ENCODE measurements around the gene LDLRAD4.

Gene LDLRAD4

DNA sequence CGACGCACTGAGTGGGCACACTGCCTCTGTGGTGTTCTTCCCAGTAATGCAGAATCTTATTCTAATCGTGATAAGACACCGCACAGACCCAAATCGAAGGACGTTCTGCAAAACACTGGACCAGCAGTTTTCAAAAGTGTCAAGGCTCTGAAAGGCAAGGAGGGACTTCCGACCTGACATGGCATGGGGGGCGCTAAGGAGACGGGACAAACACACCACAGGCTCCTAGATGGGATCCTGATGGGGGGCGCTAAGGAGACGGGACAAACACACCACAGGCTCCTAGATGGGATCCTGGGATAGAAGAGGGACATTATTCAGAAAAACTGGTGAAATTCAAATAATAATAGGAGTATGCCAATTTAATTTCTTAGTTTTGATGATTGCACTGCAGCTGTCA, 191.4 kb downstream of the LDLRAD4 start:
- TF ChIP-seq FOXP2 (optimal IDR thresholded peaks at IDR 0.05; ENCODE audit: control extremely low read depth, extremely low read length, insufficient read depth) (no peak), EZH2 (IDR thresholded peaks at IDR 0.05) (no peak), POLR2AphosphoS5 (IDR thresholded peaks at IDR 0.05; ENCODE audit: borderline replicate concordance, low read depth, low read length) (no peak)
- no peak overlapping the region for H3K9ac ChIP-seq (ENCODE audit: insufficient read length)
- H3K4me3 ChIP-seq: no peak overlapping the region
- H3K27ac ChIP-seq: no peak overlapping the region
- no peaks in the 10 kb centered on the region for H3K9me3 ChIP-seq (ENCODE audit: low read depth, low read length)
- H3K36me3 ChIP-seq (ENCODE audit: insufficient read depth, low read length): no peaks in the 10 kb centered on the region
- DNase-seq (ENCODE audit: low read depth, low spot score): no peak

GRCh38 chr18:13410471-13410870, 191.9 kb downstream of the LDLRAD4 start:
- no peak for TF ChIP-seq FOXP2 (optimal IDR thresholded peaks at IDR 0.05; ENCODE audit: control extremely low read depth, extremely low read length, insufficient read depth)
- no peak for TF ChIP-seq EZH2 (IDR thresholded peaks at IDR 0.05)
- no peak for TF ChIP-seq POLR2AphosphoS5 (IDR thresholded peaks at IDR 0.05; ENCODE audit: borderline replicate concordance, low read depth, low read length)
- no peak overlapping the region for H3K4me3 ChIP-seq
- H3K36me3 ChIP-seq (ENCODE audit: insufficient read depth, low read length): no peaks in the 10 kb centered on the region
- no peak overlapping the region for H3K27ac ChIP-seq
- no peak for DNase-seq (ENCODE audit: low read depth, low spot score)
- H3K9ac ChIP-seq (ENCODE audit: insufficient read length): no peak overlapping the region
- H3K9me3 ChIP-seq (ENCODE audit: low read depth, low read length): no peaks in the 10 kb centered on the region

GRCh38 chr18:13412017-13412416, 193.5 kb downstream of the LDLRAD4 start:
- Histone ChIP-seq H3K9me3 (ENCODE audit: low read depth, low read length) (no peaks in the 10 kb centered on the region), H3K9ac (ENCODE audit: insufficient read length) (no peak overlapping the region), H3K4me3 (no peak overlapping the region), H3K27ac (no peak overlapping the region), H3K36me3 (ENCODE audit: insufficient read depth, low read length) (no peaks in the 10 kb centered on the region)
- no peak for DNase-seq (ENCODE audit: low read depth, low spot score)
- TF ChIP-seq POLR2AphosphoS5 (IDR thresholded peaks at IDR 0.05; ENCODE audit: borderline replicate concordance, low read depth, low read length) (no peak), FOXP2 (optimal IDR thresholded peaks at IDR 0.05; ENCODE audit: control extremely low read depth, extremely low read length, insufficient read depth) (no peak), EZH2 (IDR thresholded peaks at IDR 0.05) (no peak)

GRCh38 chr18:13412901-13413300, 194.3 kb downstream of the LDLRAD4 start:
- DNase-seq (ENCODE audit: low read depth, low spot score): no peak
- Histone ChIP-seq H3K4me3 (no peak overlapping the region), H3K27ac (no peak overlapping the region), H3K36me3 (ENCODE audit: insufficient read depth, low read length) (no peaks in the 10 kb centered on the region), H3K9ac (ENCODE audit: insufficient read length) (no peak overlapping the region), H3K9me3 (ENCODE audit: low read depth, low read length) (no peaks in the 10 kb centered on the region)
- TF ChIP-seq EZH2 (IDR thresholded peaks at IDR 0.05) (no peak), FOXP2 (optimal IDR thresholded peaks at IDR 0.05; ENCODE audit: control extremely low read depth, extremely low read length, insufficient read depth) (no peak), POLR2AphosphoS5 (IDR thresholded peaks at IDR 0.05; ENCODE audit: borderline replicate concordance, low read depth, low read length) (no peak)

GRCh38 chr18:13414102-13414501, 195.5 kb downstream of the LDLRAD4 start:
- no peaks in the 10 kb centered on the region for H3K36me3 ChIP-seq (ENCODE audit: insufficient read depth, low read length)
- TF ChIP-seq EZH2 (IDR thresholded peaks at IDR 0.05): no peak
- TF ChIP-seq POLR2AphosphoS5 (IDR thresholded peaks at IDR 0.05; ENCODE audit: borderline replicate concordance, low read depth, low read length): no peak
- no peak for TF ChIP-seq FOXP2 (optimal IDR thresholded peaks at IDR 0.05; ENCODE audit: control extremely low read depth, extremely low read length, insufficient read depth)
- H3K4me3 ChIP-seq: no peak overlapping the region
- no peak overlapping the region for H3K9ac ChIP-seq (ENCODE audit: insufficient read length)
- H3K9me3 ChIP-seq (ENCODE audit: low read depth, low read length): no peaks in the 10 kb centered on the region
- no peak overlapping the region for H3K27ac ChIP-seq
- no peak for DNase-seq (ENCODE audit: low read depth, low spot score)

DNA sequence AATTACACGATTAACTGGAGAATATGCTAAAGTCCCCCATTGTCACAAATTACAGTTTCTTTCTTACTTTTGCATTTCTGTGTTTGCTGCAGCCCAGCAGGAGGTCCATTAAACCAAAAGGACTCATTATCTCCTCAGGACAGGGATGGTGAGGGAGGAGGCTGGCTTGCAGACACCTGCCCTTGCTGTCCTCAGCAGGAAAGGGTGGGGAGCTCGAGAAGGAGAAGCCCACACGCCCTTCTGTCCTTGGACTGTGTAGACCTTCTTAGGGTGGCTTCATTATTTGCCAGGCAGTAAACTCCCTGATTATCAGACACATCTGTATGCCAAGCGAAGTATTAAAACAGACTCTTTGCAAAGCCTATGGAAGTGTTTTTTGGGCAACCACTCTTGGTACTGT, 196.0 kb downstream of the LDLRAD4 start:
- Histone ChIP-seq H3K36me3 (ENCODE audit: insufficient read depth, low read length) (no peaks in the 10 kb centered on the region), H3K27ac (no peak overlapping the region), H3K9me3 (ENCODE audit: low read depth, low read length) (no peaks in the 10 kb centered on the region), H3K9ac (ENCODE audit: insufficient read length) (no peak overlapping the region), H3K4me3 (no peak overlapping the region)
- no peak for TF ChIP-seq EZH2 (IDR thresholded peaks at IDR 0.05)
- TF ChIP-seq POLR2AphosphoS5 (IDR thresholded peaks at IDR 0.05; ENCODE audit: borderline replicate concordance, low read depth, low read length): no peak
- no peak for TF ChIP-seq FOXP2 (optimal IDR thresholded peaks at IDR 0.05; ENCODE audit: control extremely low read depth, extremely low read length, insufficient read depth)
- DNase-seq (ENCODE audit: low read depth, low spot score): no peak

GRCh38 chr18:13415736-13416135, 197.2 kb downstream of the LDLRAD4 start:
- Histone ChIP-seq H3K27ac (no peak overlapping the region), H3K9ac (ENCODE audit: insufficient read length) (no peak overlapping the region), H3K9me3 (ENCODE audit: low read depth, low read length) (no peaks in the 10 kb centered on the region), H3K36me3 (ENCODE audit: insufficient read depth, low read length) (no peaks in the 10 kb centered on the region), H3K4me3 (no peak overlapping the region)
- DNase-seq (ENCODE audit: low read depth, low spot score): no peak
- no peak for TF ChIP-seq FOXP2 (optimal IDR thresholded peaks at IDR 0.05; ENCODE audit: control extremely low read depth, extremely low read length, insufficient read depth)
- no peak for TF ChIP-seq EZH2 (IDR thresholded peaks at IDR 0.05)
- no peak for TF ChIP-seq POLR2AphosphoS5 (IDR thresholded peaks at IDR 0.05; ENCODE audit: borderline replicate concordance, low read depth, low read length)

GRCh38 chr18:13416208-13416607, 197.6 kb downstream of the LDLRAD4 start:
- Histone ChIP-seq H3K9ac (ENCODE audit: insufficient read length) (no peak overlapping the region), H3K4me3 (no peak overlapping the region), H3K36me3 (ENCODE audit: insufficient read depth, low read length) (no peaks in the 10 kb centered on the region), H3K27ac (no peak overlapping the region), H3K9me3 (ENCODE audit: low read depth, low read length) (no peaks in the 10 kb centered on the region)
- no peak for DNase-seq (ENCODE audit: low read depth, low spot score)
- no peak for TF ChIP-seq POLR2AphosphoS5 (IDR thresholded peaks at IDR 0.05; ENCODE audit: borderline replicate concordance, low read depth, low read length)
- TF ChIP-seq FOXP2 (optimal IDR thresholded peaks at IDR 0.05; ENCODE audit: control extremely low read depth, extremely low read length, insufficient read depth): no peak
- no peak for TF ChIP-seq EZH2 (IDR thresholded peaks at IDR 0.05)

GRCh38 chr18:13416848-13417247, 198.3 kb downstream of the LDLRAD4 start:
- no peak for TF ChIP-seq POLR2AphosphoS5 (IDR thresholded peaks at IDR 0.05; ENCODE audit: borderline replicate concordance, low read depth, low read length)
- TF ChIP-seq EZH2 (IDR thresholded peaks at IDR 0.05): no peak
- no peak for TF ChIP-seq FOXP2 (optimal IDR thresholded peaks at IDR 0.05; ENCODE audit: control extremely low read depth, extremely low read length, insufficient read depth)
- H3K9me3 ChIP-seq (ENCODE audit: low read depth, low read length): no peaks in the 10 kb centered on the region
- no peak for DNase-seq (ENCODE audit: low read depth, low spot score)
- no peak overlapping the region for H3K27ac ChIP-seq
- no peak overlapping the region for H3K4me3 ChIP-seq
- no peak overlapping the region for H3K9ac ChIP-seq (ENCODE audit: insufficient read length)
- H3K36me3 ChIP-seq (ENCODE audit: insufficient read depth, low read length): no peaks in the 10 kb centered on the region

Data from SK-N-MC (cell line).